ENCODE results near the gene SH2D4B.

- no peak for TF ChIP-seq POLR2A (IDR thresholded peaks at IDR 0.05)
- TF ChIP-seq CTCF (IDR thresholded peaks at IDR 0.05), result no peak
- no peak for TF ChIP-seq POLR2AphosphoS5 (IDR thresholded peaks at IDR 0.05; ENCODE audit: insufficient read depth in 1 of 2, low read depth in 1 of 2)
These were observed 133.1 kb downstream of the SH2D4B start for GRCh38 chr10:80670774-80671173.
